SW480 (cell line): ENCODE measurements around the gene NALCN.
A peak's percentile ranks its signal among the peaks of the same experiment; 100 is the strongest.

ENCODE experiments used
- DNase-seq: peaks from one replicate; pipeline ENCODE4 v3.0.0-alpha.2; 2016; ENCODE audit warnings: low spot score

The NALCN gene

GRCh38 chr13:101291206-101291605, 125.1 kb downstream of the NALCN start:
- DNase-seq, result no peak

GRCh38 chr13:101289764-101290163, 126.5 kb downstream of the NALCN start:
- DNase-seq, result peak; percentile 11

GRCh38 chr13:101283782-101284181, 132.5 kb downstream of the NALCN start:
- DNase-seq, result no peak

GRCh38 chr13:101272886-101273285, 143.4 kb downstream of the NALCN start:
- no peak for DNase-seq

DNA sequence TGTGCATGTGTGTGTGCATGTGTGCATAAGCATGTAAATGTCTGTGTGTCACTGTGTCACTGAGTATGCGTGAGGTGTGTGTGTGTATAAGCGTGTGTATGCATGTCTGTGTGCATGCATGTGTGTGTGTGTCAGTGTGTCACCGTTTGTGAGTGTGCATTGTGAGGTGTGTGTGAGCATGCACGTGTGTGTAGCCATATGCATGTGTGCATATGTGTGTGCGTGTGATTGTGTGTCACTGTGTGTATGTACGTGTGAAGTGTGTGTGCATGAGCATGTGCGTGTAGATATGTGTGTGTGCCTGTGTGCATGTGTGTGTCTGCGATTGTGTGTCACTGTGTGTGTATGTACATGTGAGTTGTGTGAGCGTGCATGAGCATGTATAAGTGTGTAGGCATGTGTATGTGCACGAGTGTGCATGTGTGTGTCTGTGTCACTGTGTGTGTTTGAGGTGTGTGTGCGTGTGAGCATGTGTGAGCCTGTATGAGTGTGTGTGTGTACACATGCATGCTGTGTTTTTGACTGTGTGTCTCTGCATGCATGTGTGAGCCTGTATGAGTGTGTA, 144.5 kb downstream of the NALCN start:
- DNase-seq, result no peak

DNA sequence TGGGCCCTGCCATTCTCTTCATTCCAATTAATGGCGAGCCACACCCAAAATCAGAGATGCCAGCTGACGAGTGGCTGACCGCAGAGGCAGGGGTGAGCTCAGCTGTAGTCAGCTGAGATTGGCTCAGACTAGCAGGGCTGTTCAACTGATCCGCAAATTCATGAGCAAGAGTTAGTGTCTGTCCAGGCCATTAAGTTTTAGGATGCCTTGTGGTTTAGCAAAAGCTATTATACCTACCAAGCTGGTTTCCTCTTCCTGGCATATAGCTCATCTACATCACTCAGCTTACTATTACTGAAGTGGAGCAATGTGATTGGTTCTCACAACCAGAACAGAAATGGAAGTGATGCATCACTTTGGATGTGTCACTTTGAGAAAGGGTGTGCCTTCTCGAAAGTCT, 148.7 kb downstream of the NALCN start:
- DNase-seq, result peak; percentile 59

DNA sequence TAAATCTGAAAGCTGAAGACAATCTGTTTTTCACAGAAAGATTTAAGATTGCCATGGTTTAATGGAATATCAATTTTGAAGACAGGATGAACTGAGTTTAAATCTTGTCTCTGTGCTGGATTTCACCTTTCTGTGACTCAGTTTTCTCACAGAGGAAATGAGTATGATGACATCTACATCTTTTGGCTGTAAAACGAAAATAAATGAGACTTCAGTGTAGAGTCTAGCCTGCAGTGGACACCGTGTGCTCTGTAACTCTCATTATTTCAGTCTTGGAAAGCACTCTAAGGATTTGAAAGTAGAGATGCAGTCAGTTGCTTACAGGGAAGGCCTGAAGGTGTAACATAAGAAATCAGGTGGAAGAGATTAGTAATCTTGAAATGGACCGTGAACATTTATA, 150.4 kb downstream of the NALCN start:
- no peak for DNase-seq

DNA sequence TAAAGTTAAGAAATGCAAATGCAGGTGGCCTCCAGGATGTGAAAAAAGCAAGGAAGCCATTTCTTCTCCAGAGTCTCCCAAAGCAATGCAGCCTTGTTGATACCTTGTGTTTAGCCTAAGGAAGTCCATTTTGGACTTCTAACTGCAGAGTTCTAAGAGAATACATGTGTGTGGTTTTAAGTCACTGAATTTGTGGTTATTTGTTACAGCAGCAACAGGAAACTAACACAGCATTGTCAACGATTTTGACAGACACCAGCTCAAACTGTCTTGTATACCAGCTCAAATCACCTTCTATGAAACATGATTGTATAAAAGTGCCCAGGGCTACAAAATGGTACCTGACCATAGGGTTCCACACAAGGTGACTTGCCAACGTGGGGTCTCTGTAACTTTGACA, 151.4 kb downstream of the NALCN start:
- no peak for DNase-seq

DNA sequence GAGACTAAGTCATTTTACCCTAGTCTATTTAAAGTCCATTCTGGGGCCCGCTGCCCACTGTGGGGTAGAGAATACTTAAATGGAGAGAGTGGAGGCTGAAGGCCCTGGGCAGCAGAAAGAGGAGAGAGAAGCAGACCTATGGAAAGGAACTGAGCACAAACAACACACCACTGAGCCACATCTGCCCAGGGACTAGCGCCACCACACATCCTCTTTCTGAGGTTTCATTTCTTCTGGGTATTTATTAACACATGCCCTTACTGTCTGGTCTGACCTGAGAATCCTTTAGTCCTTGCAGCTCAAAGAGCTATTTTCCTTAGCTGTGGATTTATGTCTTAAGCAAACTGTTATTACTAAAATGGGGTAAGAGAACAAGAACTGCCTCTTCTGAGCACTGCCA, 154.0 kb downstream of the NALCN start:
- no peak for DNase-seq

GRCh38 chr13:101258509-101258908, 157.8 kb downstream of the NALCN start:
- DNase-seq, result no peak

- peak; percentile 31 for DNase-seq
Measured at GRCh38 chr13:101258071-101258470, 158.2 kb downstream of the NALCN start.

DNA sequence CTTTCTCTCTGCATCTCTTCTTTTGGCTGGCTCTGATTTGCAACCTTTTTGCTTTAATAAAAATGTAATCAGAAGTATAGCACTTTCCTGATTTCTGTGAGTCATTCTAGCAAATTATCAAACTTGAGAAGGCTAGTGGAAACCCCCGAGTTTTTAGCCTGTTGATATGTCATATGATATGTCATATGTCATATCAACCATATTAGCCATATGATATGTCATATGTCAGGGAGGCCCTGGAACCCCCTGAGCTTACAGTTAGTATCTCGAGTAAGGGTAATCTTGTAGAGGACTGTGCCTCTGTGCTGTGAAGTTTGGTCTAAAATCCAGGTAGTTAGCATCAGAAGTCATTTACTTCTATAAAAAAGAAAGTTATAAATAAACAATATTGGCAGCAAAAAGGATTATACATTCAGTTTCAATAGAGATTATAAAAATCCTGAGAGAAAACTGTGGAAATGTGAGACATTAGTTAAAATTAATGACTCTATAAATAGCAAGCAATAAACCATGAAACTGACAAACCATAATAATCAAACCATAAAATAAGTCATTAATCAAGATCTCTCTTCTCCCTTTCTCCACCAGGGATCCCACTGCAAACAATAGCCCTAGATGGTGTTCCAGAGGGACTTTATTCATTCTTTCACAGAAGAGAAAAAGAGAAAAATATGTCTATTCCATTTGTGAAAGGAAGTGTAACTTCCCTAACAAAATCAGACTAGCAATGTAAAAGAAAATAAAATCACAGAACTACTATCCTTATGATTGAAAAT, 167.4 kb downstream of the NALCN start:
- DNase-seq, result no peak

GRCh38 chr13:101242720-101243119, 173.6 kb downstream of the NALCN start:
- no peak for DNase-seq

- no peak for DNase-seq
Measured at GRCh38 chr13:101238555-101238954, 177.8 kb downstream of the NALCN start.

- DNase-seq, result no peak
Measured at GRCh38 chr13:101231751-101232428, 184.4 kb downstream of the NALCN start.

- DNase-seq, result no peak
Measured at GRCh38 chr13:101230271-101230890, 185.9 kb downstream of the NALCN start.

GRCh38 chr13:101219609-101220265, 196.6 kb downstream of the NALCN start:
- no peak for DNase-seq

- no peak for DNase-seq
Measured at GRCh38 chr13:101218484-101218883, 197.8 kb downstream of the NALCN start.

GRCh38 chr13:101217086-101217485, 199.2 kb downstream of the NALCN start:
- DNase-seq, result no peak

DNA sequence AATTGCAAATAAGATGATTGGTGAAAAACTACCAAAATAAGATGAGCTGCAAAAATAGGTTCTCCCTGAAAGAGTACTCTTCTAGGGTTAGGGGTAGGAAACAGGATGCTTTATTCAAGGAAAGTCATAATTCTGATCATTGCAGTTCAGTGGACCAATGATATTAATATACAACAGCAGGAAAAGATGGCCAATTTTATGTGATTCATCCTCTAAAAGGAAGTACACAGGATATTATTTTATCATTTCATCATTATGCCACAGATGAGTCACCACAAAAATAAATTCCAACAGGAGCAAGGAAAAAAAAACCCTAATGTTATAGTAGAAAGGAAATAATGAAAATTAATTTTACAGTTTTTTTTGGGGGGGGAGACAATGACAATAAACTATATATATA, 205.0 kb downstream of the NALCN start:
- no peak for DNase-seq

GRCh38 chr13:101210774-101211173, 205.5 kb downstream of the NALCN start:
- no peak for DNase-seq

DNA sequence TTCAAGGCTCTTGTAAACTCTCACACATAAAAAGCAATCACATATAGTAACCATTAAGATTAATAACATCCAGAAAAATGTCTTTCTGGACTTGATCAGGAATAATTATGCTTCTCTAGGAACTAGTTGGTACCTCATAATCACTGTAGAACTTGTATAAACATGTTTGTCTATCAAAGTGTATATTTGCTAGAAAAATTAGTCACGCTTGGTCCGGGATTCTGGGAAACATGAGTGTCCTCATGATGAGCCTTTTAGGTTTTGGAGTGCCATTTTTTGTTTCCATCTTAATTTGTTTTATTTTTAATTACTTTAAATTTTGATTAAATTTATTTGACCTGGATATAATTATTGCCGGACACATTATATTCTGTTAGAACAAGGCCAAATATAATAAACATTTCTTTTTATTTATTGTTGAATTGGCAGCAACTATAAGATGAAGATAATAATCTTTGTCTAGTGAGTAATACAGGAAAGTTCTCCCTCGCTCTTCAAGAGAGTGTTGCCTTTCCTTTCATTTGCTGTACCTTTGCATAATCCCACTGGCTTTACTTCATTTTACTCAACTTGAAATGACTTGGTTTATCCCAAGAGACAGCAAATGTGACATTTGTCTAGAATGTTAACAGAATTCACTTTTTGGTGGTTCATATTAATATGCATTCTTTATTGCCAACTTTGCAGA, 207.0 kb downstream of the NALCN start:
- DNase-seq, result no peak
